Esophagus squamous epithelium (tissue), 5 donors: Measurements from ENCODE around the gene RGL3. TPM values are rescaled to one million over a fixed set of nuclear protein-coding genes. Genes with fewer than 3 reads are reported as not detected.

Source experiments
- DNase-seq: peaks from one replicate; lab custom pipeline; 2025; lab: John Stamatoyannopoulos, UW
- H3K27ac ChIP-seq, 4 donors: fragments of 200-600 bp; sonication (generic); one replicate each; pipeline ENCODE4 v1.5.1; 2016 to 2019; ENCODE audit warnings: mild to moderate bottlenecking in 1 of 4
- H3K27me3 ChIP-seq, 4 donors: fragments of 200-600 bp; sonication (generic); 1 replicate in 3 of 4; 2 replicates in 1 of 4; pipeline versions ENCODE4 v1.5.1 to v1.6.0; 2017 to 2021; ENCODE audit warnings: antibody characterized with exemption in 1 of 4
- H3K36me3 ChIP-seq, 3 donors: fragments of 200-600 bp; sonication (generic); one replicate each; pipeline ENCODE4 v1.5.1; 2016 to 2019
- H3K4me1 ChIP-seq, 3 donors: fragments of 200-600 bp; sonication (generic); one replicate each; pipeline ENCODE4 v1.5.1; 2017 to 2019
- H3K4me3 ChIP-seq, 4 donors: fragments of 200-600 bp; sonication (generic); 1 replicate in 3 of 4; 2 replicates in 1 of 4; pipeline ENCODE4 v1.5.1; 2016 to 2019; ENCODE audit warnings: mild to moderate bottlenecking in 2 of 4, moderate library complexity in 1 of 4
- H3K9me3 ChIP-seq, 3 donors: fragments of 200-600 bp; sonication (generic); one replicate each; pipeline ENCODE4 v1.5.1; 2016 to 2019
- CTCF ChIP-seq, 6 experiments: fragments of 450-650 bp in 4 of 6; fragments of 200-600 bp in 2 of 6; sonication (generic) in 2 of 6; IDR thresholded peaks; one replicate each; pipeline ENCODE4 v1.5.1; 2016 to 2019; ENCODE audit warnings: antibody characterized with exemption in 6 of 6, mild to moderate bottlenecking in 4 of 6, moderate library complexity in 4 of 6
- POLR2A ChIP-seq, 4 donors: fragments of 450-650 bp; IDR thresholded peaks; one replicate each; pipeline ENCODE4 v1.6.1; 2017; ENCODE audit warnings: antibody characterized with exemption in 4 of 4, mild to moderate bottlenecking in 4 of 4, moderate library complexity in 3 of 4
- WGBS, 2 donors: methylation state at CpG; one replicate each; pipeline ENCODE4 v1.1.5; 2018; 5-methylcytosine and 5-hydroxymethylcytosine counted together
- intact Hi-C: fragments of 100-400 bp; cut with DNase I; formaldehyde crosslinking; loops from one replicate; pipeline ENCODE4 v1.15.0; 2022
- total RNA-seq, 4 donors: library from RNA; depleted of rRNA; stranded (reverse); fragments of >200 nt; gene quantifications; one replicate each; pipeline ENCODE4 v1.1.0, GENCODE V29; 2016
- donor health status: DM: yes; HTN: yes; CAD: no.

RGL3 gene
- total RNA-seq, 4 donors from 2014 or later: 0.22 to 1.9 (median 0.45) TPM

GRCh38 chr19:11451871-11452619 is 32.9 kb upstream of the RGL3 start:
- 36 to 46% methylated on average over 19 to 20 of the region's 25 CpGs for WGBS, 2 donors

GRCh38 chr19:11451327-11451870 is 32.3 kb upstream of the RGL3 start:
- Histone ChIP-seq H3K27ac (no peak overlapping the region), H3K36me3 (peaks cover 25 to 47% (median 31%) of the 10 kb centered on the region in 3 donors), H3K9me3 (no peaks in the 10 kb centered on the region), H3K4me3 (peak overlapping the region in 1 of 4 donors; percentile 2), H3K4me1 (peaks cover 0 to 9% (median 3%) of the 10 kb centered on the region in 3 donors), H3K27me3 (peaks cover 0 to 12% (median 0%) of the 10 kb centered on the region in 4 donors)
- 27 to 50% methylated on average over 6 to 8 of the region's 13 CpGs for WGBS, 2 donors
- intact Hi-C loops: no loop called here
- DNase-seq: no peak
- TF ChIP-seq CTCF (IDR thresholded peaks at IDR 0.05): no peak
- TF ChIP-seq POLR2A (IDR thresholded peaks at IDR 0.05): no peak

More at GRCh38 chr19:11451871-11452619, 32.9 kb upstream of the RGL3 start:
- peaks cover 0 to 12% (median 0%) of the 10 kb centered on the region in 4 donors for H3K27me3 ChIP-seq
- intact Hi-C loops: no loop called here
- peak overlapping the region in 1 of 4 donors; percentile 2 for H3K4me3 ChIP-seq
- H3K36me3 ChIP-seq: peaks cover 22 to 41% (median 25%) of the 10 kb centered on the region in 3 donors
- H3K4me1 ChIP-seq: peaks cover 0 to 9% (median 3%) of the 10 kb centered on the region in 3 donors
- DNase-seq: no peak
- no peaks in the 10 kb centered on the region for H3K9me3 ChIP-seq
- no peak overlapping the region for H3K27ac ChIP-seq
- no peak for TF ChIP-seq CTCF (IDR thresholded peaks at IDR 0.05)
- TF ChIP-seq POLR2A (IDR thresholded peaks at IDR 0.05): no peak

- peaks cover 0 to 12% (median 0%) of the 10 kb centered on the region in 4 donors for H3K27me3 ChIP-seq
- peaks cover 30 to 54% (median 37%) of the 10 kb centered on the region in 3 donors for H3K36me3 ChIP-seq
- H3K27ac ChIP-seq: no peak overlapping the region
- H3K4me3 ChIP-seq: no peak overlapping the region
- H3K4me1 ChIP-seq: peaks cover 0 to 9% (median 3%) of the 10 kb centered on the region in 3 donors
- intact Hi-C loops: no loop called here
- DNase-seq: no peak
- no peaks in the 10 kb centered on the region for H3K9me3 ChIP-seq
- 78 to 93% methylated on average over 5 to 14 of the region's 21 CpGs for WGBS, 2 donors
- TF ChIP-seq CTCF (IDR thresholded peaks at IDR 0.05) (no peak), POLR2A (IDR thresholded peaks at IDR 0.05) (no peak)
Measured at GRCh38 chr19:11450570-11451326, 31.6 kb upstream of the RGL3 start.

- DNase-seq: no peak
- Histone ChIP-seq H3K27me3 (peaks cover 0 to 9% (median 0%) of the 10 kb centered on the region in 4 donors), H3K4me3 (no peak overlapping the region), H3K9me3 (no peaks in the 10 kb centered on the region), H3K4me1 (peaks cover 0 to 12% (median 3%) of the 10 kb centered on the region in 3 donors), H3K27ac (no peak overlapping the region), H3K36me3 (peaks cover 37 to 71% (median 40%) of the 10 kb centered on the region in 3 donors)
- TF ChIP-seq POLR2A (IDR thresholded peaks at IDR 0.05) (no peak), CTCF (IDR thresholded peaks at IDR 0.05) (no peak)
- intact Hi-C loops: loop anchor here (10.0 kb wide), 1 partner anchor 154 kb away; the partner anchor contains the start of gene TSPAN16
- 89 to 98% methylated on average over 10 to 11 of the region's 31 CpGs for WGBS, 2 donors
Measured at GRCh38 chr19:11448923-11449554, 29.9 kb upstream of the RGL3 start.
